HepG2 (cell line): ENCODE measurements around the gene TMTC1. TPM values are rescaled to one million over a fixed set of nuclear protein-coding genes. Genes with fewer than 3 reads are reported as not detected.

Experiments
- ATAC-seq: fragments of 200-7000 bp; cut with Tn5 transposase; 3 replicates; pipeline ENCODE4 v1.9.1; 2020; ENCODE audit warnings: mild to moderate bottlenecking, moderate library complexity
- BruUV-seq: library from RNA; stranded (reverse); fragments of 400-500 nt; replicated peaks from 2 replicates; lab custom pipeline; 2021; lab: Mats Ljungman, UMichigan
- CTCF ChIA-PET: fragments of 300-600 bp; formaldehyde crosslinking; extraction: SDS; loops from one replicate; lab custom pipeline; 2021; ENCODE audit warnings: low total read pairs, inconsistent platforms, low intra/inter-chr PET ratio; lab: Yijun Ruan, JAX
- POLR2A ChIA-PET: fragments of 350-600 bp; sonication (Branson Sonifier 250); formaldehyde crosslinking; loops from one replicate; lab custom pipeline; 2020; ENCODE audit warnings: antibody characterized with exemption, inconsistent platforms; lab: Yijun Ruan, JAX
- DNase-seq: peaks from one replicate; pipeline ENCODE4 v3.0.0-alpha.2; 2015; ENCODE audit warnings: low spot score
- FAIRE-seq: peaks from 3 replicates; lab custom pipeline; 2011; peaks lifted over from hg19 to GRCh38; lab: Jason Lieb, UNC
- H2AFZ ChIP-seq: one replicate; pipeline ENCODE4 v1.6.1; 2011; ENCODE audit warnings: low read length, inconsistent platforms
- H3K27ac ChIP-seq: fragments of 300-600 bp; 3 replicates; pipeline ENCODE4 v1.8.0; 2011; ENCODE audit warnings: mixed run types, mild to moderate bottlenecking, mixed read lengths, low read length, inconsistent platforms; ENCODE audit not compliant: insufficient read depth; ENCODE audit errors: extremely low read length
- H3K27me3 ChIP-seq, 2 experiments: fragments of 200-600 bp in 1 of 2; 2 replicates in 1 of 2; 3 replicates in 1 of 2; pipeline versions ENCODE4 v1.6.0 to v1.8.0; 2011; ENCODE audit warnings: low read length in 2 of 2, mild to moderate bottlenecking in 2 of 2, moderate library complexity in 2 of 2, inconsistent platforms in 1 of 2; ENCODE audit not compliant: insufficient read depth in 2 of 2, control insufficient read depth in 1 of 2
- H3K36me3 ChIP-seq, 2 experiments: fragments of 200-600 bp in 1 of 2; replicated peaks in 1 of 2; 2 replicates in 1 of 2; 3 replicates in 1 of 2; pipeline versions ENCODE4 v1.5.1 to v1.8.0; 2011; ENCODE audit warnings: low read length in 2 of 2, inconsistent platforms in 1 of 2; ENCODE audit not compliant: insufficient read depth in 2 of 2, control insufficient read depth in 1 of 2
- H3K4me1 ChIP-seq: 2 replicates; pipeline ENCODE4 v1.5.1; 2012; ENCODE audit warnings: low read length, inconsistent platforms; ENCODE audit not compliant: insufficient read depth
- H3K4me2 ChIP-seq: 2 replicates; pipeline ENCODE4 v1.6.0; 2011; ENCODE audit warnings: low read depth, low read length, inconsistent platforms
- H3K4me3 ChIP-seq, 3 experiments: fragments of 200-600 bp in 1 of 3; sonication (generic), shearing (Covaris generic) in 1 of 3; replicated peaks in 1 of 3; 2 replicates each; pipeline ENCODE4 v1.5.1; 2011 to 2016; ENCODE audit warnings: low read length in 3 of 3, inconsistent platforms in 2 of 3, low read depth in 2 of 3, mild to moderate bottlenecking in 2 of 3, control low read depth in 1 of 3, mixed read lengths in 1 of 3; ENCODE audit not compliant: insufficient read depth in 1 of 3
- H3K79me2 ChIP-seq: one replicate; pipeline ENCODE4 v1.6.1; 2011; ENCODE audit warnings: low read length, inconsistent platforms; ENCODE audit not compliant: insufficient read depth
- H3K9ac ChIP-seq: 2 replicates; pipeline ENCODE4 v1.6.0; 2011; ENCODE audit warnings: mild to moderate bottlenecking, low read depth, low read length, inconsistent platforms; ENCODE audit not compliant: insufficient read depth
- H3K9me3 ChIP-seq: 2 replicates; pipeline ENCODE4 v1.5.1; 2012; ENCODE audit warnings: mild to moderate bottlenecking, low read length
- H4K20me1 ChIP-seq: 2 replicates; pipeline ENCODE4 v1.6.0; 2011; ENCODE audit warnings: inconsistent platforms, mild to moderate bottlenecking, low read length, moderate library complexity; ENCODE audit not compliant: insufficient read depth
- KMT2B ChIP-seq: IDR thresholded peaks from 2 replicates; pipeline ENCODE4 v1.6.1; 2016; ENCODE audit warnings: missing genetic modification reagents, missing compliant biosample characterization
- RFX1 ChIP-seq: fragments of 450-650 bp; IDR thresholded peaks from 2 replicates; pipeline ENCODE4 v1.6.1; 2017
- TEAD3 ChIP-seq: optimal IDR thresholded peaks from 2 replicates; pipeline ENCODE3; 2016; ENCODE audit warnings: borderline replicate concordance
- ZC3H4 ChIP-seq: sonication (generic); formaldehyde crosslinking; IDR thresholded peaks from 2 replicates; pipeline ENCODE4 v1.4.0; 2020; ENCODE audit warnings: missing genetic modification reagents, borderline replicate concordance
- ZMYM3 ChIP-seq: sonication (generic); formaldehyde crosslinking; IDR thresholded peaks from 2 replicates; pipeline ENCODE4 v1.5.1; 2020; ENCODE audit warnings: mild to moderate bottlenecking, missing genetic modification reagents
- ZNF18 ChIP-seq: sonication (generic); formaldehyde crosslinking; IDR thresholded peaks from 2 replicates; pipeline ENCODE4 v1.8.0; 2022; ENCODE audit warnings: mild to moderate bottlenecking, missing genetic modification reagents; ENCODE audit not compliant: insufficient replicate concordance
- ZNF256 ChIP-seq: sonication (generic); formaldehyde crosslinking; conservative IDR thresholded peaks from 2 replicates; pipeline ENCODE4 v1.4.0; 2020; ENCODE audit warnings: missing genetic modification reagents
- ZNF282 ChIP-seq: fragments of 450-650 bp; IDR thresholded peaks from 2 replicates; pipeline ENCODE4 v1.6.1; 2018; ENCODE audit not compliant: partially characterized antibody
- ZNF407 ChIP-seq: sonication (generic); formaldehyde crosslinking; IDR thresholded peaks from one replicate; pipeline ENCODE4 v1.5.1; 2020; ENCODE audit warnings: mild to moderate bottlenecking, missing genetic modification reagents; ENCODE audit errors: not compliant biosample characterization
- ZNF614 ChIP-seq: IDR thresholded peaks from 2 replicates; pipeline ENCODE4 v1.6.1; 2018; ENCODE audit warnings: missing biosample characterization, missing genetic modification reagents, inconsistent platforms, borderline replicate concordance
- WGBS: methylation state at CpG from one replicate; pipeline ENCODE4 v1.1.6; 2017; ENCODE audit warnings: low lambda C conversion rate; 5-methylcytosine and 5-hydroxymethylcytosine counted together
- in situ Hi-C: cut with HindIII; loops from 2 replicates; pipeline ENCODE4 v1.10.0; 2017; ENCODE audit warnings: low pct_unique_long_range_greater_than_20kb; ENCODE audit not compliant: extremely low pct_ligation_motif_present
- intact Hi-C: fragments of 100-400 bp; cut with micrococcal nuclease; formaldehyde crosslinking; loops from one replicate; pipeline ENCODE4 v1.10.0; 2022; ENCODE audit not compliant: unreplicated experiment
- polyA plus RNA-seq, 8 experiments: library from polyadenylated mRNA; depleted of rRNA in 3 of 8; stranded (reverse) in 7 of 8; unstranded in 1 of 8; fragments of >200 nt; fragmentation: Illumina TruSeq in 4 of 8; extraction: Trizol in 4 of 8; gene quantifications; 2 replicates each; pipeline versions ENCODE4 v1.2.1 to v1.2.3, GENCODE V29; 2011 to 2016; ENCODE audit warnings: low read depth in 4 of 8, missing spikeins in 1 of 8, mixed read lengths in 1 of 8; ENCODE audit not compliant: insufficient read depth in 1 of 8
- total RNA-seq, 5 experiments: library from RNA; depleted of rRNA; stranded (reverse); fragments of >200 nt; fragmentation: Illumina TruSeq; extraction: Trizol; gene quantifications; 2 replicates each; pipeline ENCODE4 v1.2.3, GENCODE V29; 2016; ENCODE audit warnings: low read depth in 1 of 5
- TF ChIP-seq, protein P1 (sequence below): sonication (generic); formaldehyde crosslinking; IDR thresholded peaks from 2 replicates; pipeline ENCODE4 v1.4.0; 2020; ENCODE audit warnings: mild to moderate bottlenecking, missing genetic modification reagents

TMTC1 gene
- total and polyA plus RNA-seq, 2 of the 13 experiments (the other 11 are each of a cell fraction or from before 2014, with no cell fraction given), result 0.69 to 1.8 TPM

DNA sequence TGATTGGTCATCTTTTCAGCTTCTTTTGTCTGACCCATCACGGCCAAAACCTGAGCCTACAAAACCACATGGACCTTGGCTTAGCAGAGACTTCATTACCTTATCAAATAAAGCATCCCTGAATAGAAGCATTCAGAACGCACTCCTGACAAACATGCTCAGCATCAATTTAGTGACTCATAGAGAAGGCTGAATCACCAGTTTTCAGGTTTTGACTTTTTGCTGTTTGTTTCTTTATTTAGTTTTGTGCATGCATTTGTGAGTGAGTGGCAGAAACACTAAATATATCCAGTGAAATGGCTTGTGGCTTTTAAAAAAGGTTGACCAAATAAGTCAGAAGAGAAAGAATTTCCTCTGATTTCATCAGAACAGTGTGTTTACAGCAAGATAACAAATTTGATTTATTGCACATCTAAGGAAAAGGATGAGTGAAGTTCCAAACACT, 267.3 kb downstream of the TMTC1 start (continued):
- TF ChIP-seq ZNF407 (CRISPR knock-in tag) (no peak), ZNF256 (CRISPR knock-in tag) (no peak)

- ATAC-seq (no peak), DNase-seq (no peak), FAIRE-seq (no peak)
- Histone ChIP-seq H3K27ac (no peak overlapping the region), H3K27me3 (no peaks in the 10 kb centered on the region), H3K36me3 (no peaks in the 10 kb centered on the region), H4K20me1 (no peaks in the 10 kb centered on the region), H3K79me2 (no peaks in the 10 kb centered on the region), H3K9me3 (no peaks in the 10 kb centered on the region), H3K4me2 (no peak overlapping the region), H3K4me1 (no peaks in the 10 kb centered on the region), H3K9ac (no peak overlapping the region), H2AFZ (no peak overlapping the region), H3K4me3 (no peak overlapping the region)
- in situ Hi-C loops, result no loop called here
- intact Hi-C loops, result loop anchor here (10.0 kb wide), 1 partner anchor 774 kb away; no protein-coding TSS in a partner anchor
- BruUV-seq, result no TSS peak
- ChIA-PET CTCF (no interaction called here), POLR2A (no interaction called here)
- no peak for TF ChIP-seq ZC3H4 (CRISPR knock-in tag)
- TF ChIP-seq KMT2B (CRISPR knock-in tag), result no peak
- TF ChIP-seq, protein P1, sequence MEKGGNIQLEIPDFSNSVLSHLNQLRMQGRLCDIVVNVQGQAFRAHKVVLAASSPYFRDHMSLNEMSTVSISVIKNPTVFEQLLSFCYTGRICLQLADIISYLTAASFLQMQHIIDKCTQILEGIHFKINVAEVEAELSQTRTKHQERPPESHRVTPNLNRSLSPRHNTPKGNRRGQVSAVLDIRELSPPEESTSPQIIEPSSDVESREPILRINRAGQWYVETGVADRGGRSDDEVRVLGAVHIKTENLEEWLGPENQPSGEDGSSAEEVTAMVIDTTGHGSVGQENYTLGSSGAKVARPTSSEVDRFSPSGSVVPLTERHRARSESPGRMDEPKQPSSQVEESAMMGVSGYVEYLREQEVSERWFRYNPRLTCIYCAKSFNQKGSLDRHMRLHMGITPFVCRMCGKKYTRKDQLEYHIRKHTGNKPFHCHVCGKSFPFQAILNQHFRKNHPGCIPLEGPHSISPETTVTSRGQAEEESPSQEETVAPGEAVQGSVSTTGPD, result no peak
- no peak for TF ChIP-seq TEAD3 (CRISPR knock-in tag)
- TF ChIP-seq ZNF282, result no peak
- TF ChIP-seq ZNF614 (CRISPR knock-in tag), result no peak
- no peak for TF ChIP-seq ZMYM3 (CRISPR knock-in tag)
- TF ChIP-seq RFX1, result no peak
- TF ChIP-seq ZNF18 (CRISPR knock-in tag), result no peak
- WGBS, result 59% methylated on average over 6 of the region's 6 CpGs
These were observed 273.1 kb downstream of the TMTC1 start for GRCh38 chr12:29510591-29511185.
